Activated CD8-positive, alpha-beta memory T cell treated with anti-CD3 and anti-CD28 coated beads for 48 hours (primary cell): ENCODE data around the gene CDH4.

Experiments used
- DNase-seq, 3 experiments: peaks; one replicate each; pipeline ENCODE4 v3.0.0-alpha.2; 2020; ENCODE audit warnings: low read depth in 2 of 3, low spot score in 2 of 3

The CDH4 gene

GRCh38 chr20:61700595-61701140, 448.6 kb downstream of the CDH4 start:
- DNase-seq: no peak

- DNase-seq: no peak
Observed at GRCh38 chr20:61701401-61701800, 449.3 kb downstream of the CDH4 start.

DNA sequence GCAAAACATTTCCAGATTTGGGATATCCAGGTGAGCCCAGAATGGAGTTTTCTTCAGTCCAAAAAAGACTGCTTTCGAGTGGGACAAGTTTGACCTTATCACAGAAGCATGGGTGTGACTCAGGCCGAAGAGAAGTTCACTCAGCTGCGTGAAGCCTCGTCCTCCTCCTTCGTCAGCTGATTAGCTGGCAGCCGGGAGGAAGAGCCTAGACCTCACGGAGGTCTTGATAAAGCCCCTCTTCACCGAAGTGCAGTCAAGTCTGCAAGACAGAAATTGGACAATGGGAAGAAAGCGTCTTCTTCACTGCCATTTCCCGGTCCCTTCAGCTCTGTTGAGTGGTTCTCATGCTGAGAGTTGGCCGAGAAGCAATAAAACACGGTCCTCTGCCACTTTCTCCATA, 449.7 kb downstream of the CDH4 start:
- no peak for DNase-seq

DNA sequence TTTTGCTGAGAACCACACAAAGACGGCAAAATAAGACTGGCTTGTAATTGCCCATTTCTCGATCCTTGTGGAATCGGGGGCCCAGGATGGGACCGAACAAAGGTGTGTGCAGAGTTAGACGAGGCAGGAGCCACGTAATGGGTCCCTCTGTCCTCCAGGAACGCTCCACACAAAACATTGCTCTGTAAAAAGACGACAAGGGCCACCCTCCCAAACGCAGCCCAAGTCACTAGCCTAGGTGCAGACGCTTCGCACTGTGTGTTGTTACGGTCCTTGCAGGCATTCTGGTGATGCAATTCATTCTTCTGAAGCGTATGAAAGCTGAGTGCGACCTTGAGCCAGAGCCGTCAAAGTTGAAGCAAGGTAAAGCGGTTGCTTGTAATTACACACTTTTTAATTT, 450.2 kb downstream of the CDH4 start:
- DNase-seq: no peak

GRCh38 chr20:61704661-61705060, 452.6 kb downstream of the CDH4 start:
- no peak for DNase-seq

GRCh38 chr20:61705386-61706258, 453.6 kb downstream of the CDH4 start:
- no peak for DNase-seq

- no peak for DNase-seq
Observed at GRCh38 chr20:61706259-61706961, 454.3 kb downstream of the CDH4 start.

GRCh38 chr20:61708891-61709290, 456.8 kb downstream of the CDH4 start:
- no peak for DNase-seq

DNA sequence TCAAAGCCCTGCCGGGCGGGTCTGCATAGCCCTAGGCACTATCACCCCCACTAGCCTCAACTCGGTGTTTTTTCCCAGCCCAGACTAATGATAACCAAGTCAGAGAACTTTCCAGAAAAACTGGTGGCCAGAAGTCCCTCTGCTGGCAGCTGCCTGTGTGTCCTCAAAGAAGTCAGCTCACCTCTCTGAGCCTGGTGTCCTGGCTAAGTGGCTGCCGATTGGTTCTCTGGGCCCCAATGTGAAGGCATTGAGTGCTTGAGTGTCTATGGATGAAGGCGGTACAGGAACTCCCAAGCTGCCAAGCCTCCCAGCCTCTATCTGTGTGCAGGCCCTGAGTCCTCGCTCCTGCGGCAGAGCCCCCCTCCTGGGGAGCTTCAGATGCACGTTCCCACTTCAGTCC, 458.0 kb downstream of the CDH4 start:
- no peak for DNase-seq

- no peak for DNase-seq
Observed at GRCh38 chr20:61712688-61713087, 460.6 kb downstream of the CDH4 start.

DNA sequence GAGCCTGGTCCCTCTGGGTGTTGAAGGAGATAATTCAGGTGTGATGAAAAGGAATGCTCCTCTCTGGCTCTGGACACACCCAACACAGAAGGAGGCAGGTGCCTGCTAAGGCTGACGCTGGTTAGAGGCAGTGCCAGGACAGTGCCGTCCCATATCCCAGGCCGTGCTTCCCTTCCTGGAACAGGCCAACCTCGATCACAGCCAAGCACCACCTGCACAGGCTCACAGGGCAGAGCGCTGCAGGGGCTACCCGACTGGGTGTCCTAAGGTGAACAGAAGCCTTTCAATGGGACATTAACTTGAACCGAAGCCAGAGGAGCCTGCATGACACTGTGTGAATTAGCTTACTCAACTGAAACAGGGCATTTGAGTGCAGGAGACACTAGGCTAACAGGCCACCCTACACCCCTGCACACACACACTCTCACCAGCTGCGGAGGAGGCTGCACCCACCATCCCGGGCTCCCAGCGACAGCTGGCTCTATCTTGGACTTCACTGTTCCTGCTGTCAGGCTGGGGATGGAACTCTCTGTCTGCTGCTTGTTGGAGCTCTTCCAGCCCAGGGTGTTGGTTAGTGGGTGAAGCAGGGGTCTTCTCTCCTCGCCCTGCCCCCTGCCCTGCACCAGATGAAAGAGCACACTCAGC, 466.4 kb downstream of the CDH4 start:
- DNase-seq: no peak

DNA sequence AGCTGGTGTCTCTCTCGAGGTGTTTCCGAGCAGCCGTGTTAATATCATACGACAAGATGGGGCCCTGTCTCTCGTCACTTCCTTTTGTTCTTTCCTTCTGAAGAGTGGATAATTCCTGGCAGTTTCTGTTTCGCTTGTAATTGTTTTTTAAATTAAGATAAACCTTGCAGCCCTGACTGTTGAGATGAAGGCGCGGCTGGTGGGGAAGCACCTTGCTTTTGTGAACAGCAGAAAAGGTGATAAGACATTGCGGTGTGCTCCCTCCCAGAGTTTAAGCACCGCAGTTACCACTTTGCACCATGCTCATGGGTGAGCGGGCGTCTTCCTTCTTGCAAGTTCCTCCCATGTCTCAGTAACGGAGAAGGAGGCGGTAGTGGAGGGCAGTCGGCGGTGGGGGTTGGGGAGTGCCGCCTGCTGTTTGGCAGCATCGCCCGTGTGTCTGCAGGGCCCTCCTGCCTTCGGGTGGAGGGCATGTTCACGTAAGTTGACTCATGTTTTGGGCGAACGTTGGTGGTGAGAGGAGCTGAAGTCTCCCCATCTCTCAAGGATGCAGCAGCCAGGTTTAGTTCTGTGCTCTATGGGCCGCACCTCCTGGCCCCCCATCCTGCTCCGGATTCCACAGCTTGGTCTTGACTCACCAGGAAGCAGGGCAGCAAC, 467.8 kb downstream of the CDH4 start:
- peak in 2 of 3 experiments; percentile 2 to 6 for DNase-seq

GRCh38 chr20:61720348-61720696, 468.3 kb downstream of the CDH4 start:
- DNase-seq: no peak

DNA sequence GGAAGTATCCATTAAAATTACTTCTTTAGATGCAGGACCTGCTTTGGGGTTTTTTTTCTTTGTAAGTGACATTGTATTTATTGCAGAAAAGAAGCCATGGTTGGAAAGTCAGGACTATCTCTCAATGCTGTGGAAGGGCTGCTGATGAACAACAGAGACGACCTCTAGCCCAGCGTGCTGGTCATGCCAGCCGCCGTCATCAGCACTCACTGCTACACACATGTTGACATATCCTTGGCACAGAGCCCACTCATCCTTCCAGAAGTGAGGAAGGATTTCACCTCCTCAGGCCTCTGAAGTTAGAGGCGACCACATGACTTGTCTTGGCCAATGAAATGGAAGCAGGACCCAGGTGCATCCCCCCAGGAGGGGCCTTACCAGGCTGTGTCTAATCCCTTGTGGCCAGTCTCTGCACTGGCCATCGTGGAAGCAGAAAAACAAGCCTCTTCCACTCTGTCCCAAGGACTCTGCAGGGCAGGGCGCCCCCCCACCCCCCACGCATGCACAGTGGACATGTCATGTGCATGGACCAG, 470.2 kb downstream of the CDH4 start:
- DNase-seq: no peak

- no peak for DNase-seq
Observed at GRCh38 chr20:61723529-61724257, 471.6 kb downstream of the CDH4 start.

DNA sequence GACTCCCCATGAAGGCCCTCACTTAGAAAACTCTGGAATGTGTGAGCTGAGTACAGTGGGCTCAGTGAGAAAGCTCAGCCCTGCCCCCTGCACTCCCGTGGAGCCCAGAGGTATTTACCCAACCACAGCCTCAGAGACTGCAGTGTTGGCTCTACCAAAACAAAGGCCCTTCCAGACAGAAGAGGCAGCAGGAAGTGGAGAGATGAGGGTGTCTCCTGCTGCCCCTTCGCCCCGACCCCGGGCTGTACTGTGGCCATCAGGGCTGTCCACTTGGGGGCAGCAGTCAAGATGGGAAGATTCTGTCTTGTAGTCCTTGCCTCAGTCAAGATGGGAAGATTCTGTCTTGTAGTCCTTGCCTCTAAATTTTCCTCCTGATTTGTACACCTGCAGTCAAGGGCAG, 472.3 kb downstream of the CDH4 start:
- DNase-seq: no peak

- no peak for DNase-seq
Observed at GRCh38 chr20:61725145-61725544, 473.1 kb downstream of the CDH4 start.

- no peak for DNase-seq
Observed at GRCh38 chr20:61725966-61726365, 473.9 kb downstream of the CDH4 start.

DNA sequence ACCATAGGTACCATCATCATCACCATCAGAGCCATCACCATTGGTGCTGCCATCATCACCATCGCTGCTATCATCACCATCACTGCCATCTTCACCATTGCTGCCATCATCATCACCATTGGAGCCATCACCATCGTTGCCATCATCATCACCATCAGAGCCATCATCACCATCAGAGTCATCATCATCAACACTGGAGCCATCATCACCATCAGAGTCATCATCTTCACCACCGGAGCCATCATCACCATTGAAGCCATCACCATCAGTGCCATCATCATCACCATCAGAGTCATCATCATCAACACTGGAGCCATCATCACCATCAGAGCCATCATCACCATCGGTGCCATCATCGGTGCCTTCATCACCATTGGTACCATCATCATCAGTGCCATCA, 474.9 kb downstream of the CDH4 start:
- DNase-seq: no peak

DNA sequence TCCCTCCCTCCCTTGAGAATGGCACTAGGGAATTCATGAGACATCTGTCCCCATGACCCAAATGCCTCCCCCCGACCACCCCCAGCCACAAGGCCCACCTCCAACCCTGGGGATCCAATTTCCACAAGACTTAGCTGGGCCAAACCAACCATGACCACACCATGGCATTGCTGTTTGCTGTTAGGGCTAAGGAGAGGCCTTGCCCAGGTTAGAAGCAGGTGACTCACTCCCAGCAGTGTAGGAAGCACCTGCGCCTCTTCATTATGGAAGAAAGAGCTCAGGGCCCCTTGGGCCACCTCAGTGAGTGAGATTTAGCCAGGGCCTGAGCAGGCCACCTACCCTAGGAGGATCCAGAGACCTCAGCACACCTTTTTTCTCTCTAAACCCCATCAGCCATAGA, 475.7 kb downstream of the CDH4 start:
- no peak for DNase-seq
